HFFc6 (cell line): ENCODE measurements around the gene HOXA4. TPM values are rescaled to one million over a fixed set of nuclear protein-coding genes. Genes with fewer than 3 reads are reported as not detected.

Experiments
- DNase-seq: peaks from one replicate; pipeline ENCODE4 v3.0.0-alpha.2; 2018
- H3K27ac Mint-ChIP-seq: 2 replicates; pipeline ENCODE4 v1.8.0; 2020; ENCODE audit warnings: mild to moderate bottlenecking, mixed read lengths
- H3K27me3 Mint-ChIP-seq: 2 replicates; pipeline ENCODE4 v1.8.0; 2021; ENCODE audit warnings: mild to moderate bottlenecking, moderate library complexity, mixed read lengths; ENCODE audit not compliant: insufficient read depth
- H3K36me3 Mint-ChIP-seq: 2 replicates; pipeline ENCODE4 v1.8.0; 2021; ENCODE audit warnings: low read depth, mixed read lengths
- H3K4me1 Mint-ChIP-seq: 2 replicates; pipeline ENCODE4 v1.8.0; 2020; ENCODE audit warnings: low read depth, mixed read lengths
- H3K4me3 Mint-ChIP-seq: 2 replicates; pipeline ENCODE4 v1.8.0; 2020; ENCODE audit warnings: mild to moderate bottlenecking, moderate library complexity, mixed read lengths
- H3K9me3 Mint-ChIP-seq: 2 replicates; pipeline ENCODE4 v1.8.0; 2020; ENCODE audit warnings: mild to moderate bottlenecking, mixed read lengths
- total RNA-seq, 6 experiments: library from RNA; stranded (reverse); fragmentation: NEBNext Ultra II Directional; extraction: Animal tissue kit (Norgen Biotek cat#: 25700); gene quantifications; 2 replicates in 1 of 6; 3 replicates in 5 of 6; pipeline ENCODE4 v1.2.3, GENCODE V29; 2021
- TF ChIP-seq, protein P1 (sequence below): fragments of 200-600 bp; sonication (generic); IDR thresholded peaks from 2 replicates; pipeline ENCODE4 v1.5.0; 2021; ENCODE audit warnings: antibody characterized with exemption, mild to moderate bottlenecking

Gene HOXA4
- total RNA-seq, 6 experiments from 2014 or later: 0.38 to 1.0 (median 0.47) TPM

DNA sequence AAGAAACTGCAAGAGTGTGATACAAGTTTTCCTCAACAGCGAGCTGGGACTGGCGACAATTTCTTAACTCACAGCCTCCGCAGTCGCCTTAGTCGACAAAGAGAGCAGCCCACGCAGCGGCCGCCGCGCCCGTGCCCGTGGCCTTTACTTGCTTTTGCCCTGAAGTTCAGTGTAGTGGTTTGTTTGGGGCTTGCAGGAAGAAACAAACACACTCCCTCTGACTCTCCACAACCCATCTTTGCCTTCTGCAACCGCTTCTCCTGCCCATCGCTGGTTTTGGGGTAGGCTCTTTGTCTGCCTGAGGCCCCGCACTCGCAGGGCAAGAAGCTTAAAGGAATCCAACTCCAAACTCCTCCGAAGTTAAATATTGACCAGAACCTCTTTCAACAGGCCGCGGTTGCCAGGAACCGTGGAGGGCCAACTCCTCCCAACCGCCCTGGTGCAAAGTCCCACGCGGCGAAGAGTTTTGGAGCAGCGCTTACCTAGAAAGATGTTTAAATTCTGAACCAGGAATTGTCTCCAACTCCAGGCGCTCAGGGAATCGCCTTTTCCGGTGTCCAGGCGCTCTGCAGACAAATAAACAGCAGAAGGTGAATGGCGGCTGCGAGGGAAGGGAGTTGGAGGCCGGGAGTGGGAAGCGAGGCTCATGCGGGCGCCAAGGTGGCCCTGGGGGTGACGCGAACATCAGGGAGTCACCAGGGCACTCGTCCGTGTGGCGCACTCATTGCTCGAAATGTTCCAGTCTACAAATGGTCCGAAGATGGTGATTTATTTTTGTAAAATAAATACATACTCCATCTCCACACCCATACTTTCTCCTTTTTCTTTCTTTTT is 8.3 kb downstream of the HOXA4 start:
- Mint-ChIP-seq H3K36me3 (no peaks in the 10 kb centered on the region; the same call in 1 of the 2 replicates), H3K4me1 (peaks cover 16% of the 10 kb centered on the region), H3K27ac (no peak overlapping the region), H3K4me3 (no peak overlapping the region), H3K9me3 (no peaks in the 10 kb centered on the region), H3K27me3 (peaks cover 26% of the 10 kb centered on the region)
- DNase-seq: no peak
- TF ChIP-seq, protein P1, sequence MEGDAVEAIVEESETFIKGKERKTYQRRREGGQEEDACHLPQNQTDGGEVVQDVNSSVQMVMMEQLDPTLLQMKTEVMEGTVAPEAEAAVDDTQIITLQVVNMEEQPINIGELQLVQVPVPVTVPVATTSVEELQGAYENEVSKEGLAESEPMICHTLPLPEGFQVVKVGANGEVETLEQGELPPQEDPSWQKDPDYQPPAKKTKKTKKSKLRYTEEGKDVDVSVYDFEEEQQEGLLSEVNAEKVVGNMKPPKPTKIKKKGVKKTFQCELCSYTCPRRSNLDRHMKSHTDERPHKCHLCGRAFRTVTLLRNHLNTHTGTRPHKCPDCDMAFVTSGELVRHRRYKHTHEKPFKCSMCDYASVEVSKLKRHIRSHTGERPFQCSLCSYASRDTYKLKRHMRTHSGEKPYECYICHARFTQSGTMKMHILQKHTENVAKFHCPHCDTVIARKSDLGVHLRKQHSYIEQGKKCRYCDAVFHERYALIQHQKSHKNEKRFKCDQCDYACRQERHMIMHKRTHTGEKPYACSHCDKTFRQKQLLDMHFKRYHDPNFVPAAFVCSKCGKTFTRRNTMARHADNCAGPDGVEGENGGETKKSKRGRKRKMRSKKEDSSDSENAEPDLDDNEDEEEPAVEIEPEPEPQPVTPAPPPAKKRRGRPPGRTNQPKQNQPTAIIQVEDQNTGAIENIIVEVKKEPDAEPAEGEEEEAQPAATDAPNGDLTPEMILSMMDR: no peak

DNA sequence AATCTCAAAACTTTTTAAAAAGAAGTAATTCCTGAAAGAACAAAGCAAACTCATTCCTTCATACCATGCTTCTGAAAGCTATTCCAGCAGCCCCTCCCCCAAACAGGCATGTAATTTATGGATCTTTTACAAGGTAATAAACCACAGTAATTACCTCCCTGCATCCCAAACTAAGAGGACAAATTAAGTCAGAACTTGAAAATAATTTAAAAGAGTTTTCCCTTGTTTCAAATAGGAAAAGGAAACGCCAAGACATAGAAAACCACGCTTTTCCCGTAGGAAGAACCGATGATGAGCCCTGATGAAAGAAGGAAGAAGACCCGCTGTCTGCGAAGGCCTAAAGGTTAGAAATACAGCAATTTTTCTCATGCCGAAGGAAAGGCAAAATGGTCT is 8.9 kb downstream of the HOXA4 start:
- Mint-ChIP-seq H3K4me3 (no peak overlapping the region), H3K36me3 (no peaks in the 10 kb centered on the region; the same call in 1 of the 2 replicates), H3K9me3 (no peaks in the 10 kb centered on the region), H3K4me1 (peaks cover 16% of the 10 kb centered on the region), H3K27me3 (peaks cover 25% of the 10 kb centered on the region), H3K27ac (no peak overlapping the region)
- DNase-seq: no peak
- TF ChIP-seq, protein P1: no peak

DNA sequence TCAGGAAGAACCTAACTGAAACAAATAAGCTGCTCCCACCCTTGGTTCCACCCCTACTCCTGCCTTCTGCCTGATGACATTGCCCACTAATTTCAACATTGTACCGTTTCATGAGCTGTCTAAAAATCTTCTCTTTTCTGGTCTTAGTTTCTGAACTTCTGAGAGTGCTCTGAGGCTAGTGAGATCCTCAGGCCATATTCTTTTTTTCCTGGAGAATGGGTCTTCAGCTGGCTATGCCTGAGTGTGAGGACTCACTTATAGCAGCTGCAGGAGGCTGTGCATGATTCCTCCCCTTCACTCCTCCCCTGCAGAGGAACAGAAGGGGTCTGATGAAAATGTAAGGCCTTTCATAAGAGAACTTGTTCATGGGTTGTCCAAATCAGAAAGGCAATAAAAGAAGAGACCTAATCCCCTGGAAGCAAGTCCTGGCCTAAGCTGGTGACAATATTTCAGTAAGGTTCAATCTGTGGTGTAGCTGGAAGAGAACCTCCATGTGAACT is 11.1 kb downstream of the HOXA4 start:
- Mint-ChIP-seq H3K27ac (no peak overlapping the region), H3K36me3 (no peaks in the 10 kb centered on the region; the same call in 1 of the 2 replicates), H3K27me3 (peaks cover 30% of the 10 kb centered on the region), H3K4me3 (no peak overlapping the region), H3K9me3 (no peaks in the 10 kb centered on the region), H3K4me1 (peaks cover 21% of the 10 kb centered on the region)
- TF ChIP-seq, protein P1: no peak
- no peak for DNase-seq

DNA sequence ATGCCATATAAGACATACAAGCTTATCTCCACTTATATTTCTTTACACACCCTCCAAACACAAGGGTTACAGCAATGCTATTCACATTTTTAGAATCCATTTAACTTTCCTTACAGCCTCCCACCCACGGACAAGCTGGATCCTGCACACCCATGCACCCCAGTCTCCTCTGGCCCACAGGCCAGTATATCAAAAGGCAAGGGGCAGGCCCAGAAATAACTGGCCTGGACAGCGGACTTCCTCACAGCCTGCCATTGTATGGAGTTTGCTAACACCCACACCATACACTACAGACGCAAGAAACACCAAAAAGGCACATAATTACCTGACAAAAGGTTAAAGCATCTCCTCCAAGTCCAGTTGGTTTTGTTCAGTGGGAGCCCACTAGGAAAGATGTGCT is 12.0 kb downstream of the HOXA4 start:
- Mint-ChIP-seq H3K9me3 (no peaks in the 10 kb centered on the region), H3K27me3 (peaks cover 27% of the 10 kb centered on the region), H3K27ac (no peak overlapping the region), H3K4me1 (peaks cover 16% of the 10 kb centered on the region), H3K36me3 (no peaks in the 10 kb centered on the region; the same call in 1 of the 2 replicates), H3K4me3 (no peak overlapping the region)
- DNase-seq: no peak
- TF ChIP-seq, protein P1: no peak

DNA sequence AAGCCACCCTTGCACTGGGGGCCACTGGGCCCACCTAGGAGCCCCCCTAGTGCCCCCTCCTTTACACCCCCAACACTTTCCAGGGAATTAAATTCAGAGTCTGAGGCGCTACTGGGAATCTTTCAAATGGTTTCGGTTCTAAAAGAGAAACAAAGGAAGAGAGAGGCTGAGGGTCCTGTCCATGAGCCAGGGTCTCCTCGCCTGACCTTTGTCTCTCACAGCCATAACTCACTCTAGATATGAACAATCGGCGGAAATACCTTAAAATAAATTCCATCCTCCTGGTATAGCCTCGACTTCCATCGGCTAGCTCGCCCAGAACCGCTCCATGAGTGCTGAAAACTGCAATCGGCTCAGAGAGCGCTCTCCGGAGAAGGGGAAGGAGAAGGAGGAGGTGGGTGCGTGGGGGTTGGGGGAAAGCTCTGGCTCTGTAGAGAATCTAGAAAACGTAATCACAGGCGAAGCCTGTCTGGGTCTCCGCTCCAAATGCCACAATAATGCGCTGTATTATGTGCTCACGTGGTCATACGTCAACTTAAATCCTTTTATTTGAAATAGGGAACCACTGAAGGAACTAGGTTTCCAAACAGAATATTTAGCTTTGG is 12.6 kb downstream of the HOXA4 start:
- Mint-ChIP-seq H3K27ac (no peak overlapping the region), H3K9me3 (no peaks in the 10 kb centered on the region), H3K27me3 (peaks cover 25% of the 10 kb centered on the region), H3K4me3 (no peak overlapping the region), H3K36me3 (no peaks in the 10 kb centered on the region; the same call in 1 of the 2 replicates), H3K4me1 (peaks cover 15% of the 10 kb centered on the region)
- TF ChIP-seq, protein P1: no peak
- no peak for DNase-seq
